HL-60/S4 (cell line): ENCODE data around the gene MSH5.

Experiments
- in situ Hi-C: fragments of 300-500 bp; cut with MboI; formaldehyde crosslinking; loops from 2 replicates; pipeline ENCODE4 v1.14.3; 2022; ENCODE audit warnings: low sequenced_read_pairs

MSH5 gene

DNA sequence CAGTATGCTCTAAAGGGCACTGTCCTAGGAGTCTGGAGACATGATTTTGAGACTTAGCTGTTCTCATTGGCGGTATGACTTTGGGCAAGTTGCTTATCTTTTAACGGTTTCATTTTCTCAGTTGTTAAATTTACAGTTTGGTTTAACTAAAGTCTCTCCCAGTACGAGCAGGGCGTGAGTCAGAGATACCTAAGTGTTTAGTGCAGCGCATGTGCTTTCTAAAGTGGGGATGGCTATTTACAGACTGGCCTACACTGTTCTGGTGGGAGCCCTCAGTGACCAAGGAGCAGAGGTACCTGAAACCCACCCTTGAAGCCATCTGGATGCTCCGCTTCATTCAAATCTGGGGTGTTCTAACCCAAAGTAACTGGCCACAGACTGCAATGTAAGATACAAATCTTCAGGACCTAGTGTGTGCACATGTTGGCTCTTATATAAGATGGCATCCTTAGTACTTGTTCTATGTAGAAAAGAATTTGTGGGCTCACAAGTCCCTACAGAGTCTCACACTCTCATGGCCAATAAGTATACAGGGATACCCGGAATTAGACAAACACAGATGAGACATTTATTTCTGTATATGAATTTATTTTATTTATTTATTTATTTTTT lies 10.7 kb downstream of the MSH5 start:
- in situ Hi-C loops, result no loop called here

GRCh38 chr6:31752739-31753319 lies 13.0 kb downstream of the MSH5 start:
- in situ Hi-C loops, result no loop called here

DNA sequence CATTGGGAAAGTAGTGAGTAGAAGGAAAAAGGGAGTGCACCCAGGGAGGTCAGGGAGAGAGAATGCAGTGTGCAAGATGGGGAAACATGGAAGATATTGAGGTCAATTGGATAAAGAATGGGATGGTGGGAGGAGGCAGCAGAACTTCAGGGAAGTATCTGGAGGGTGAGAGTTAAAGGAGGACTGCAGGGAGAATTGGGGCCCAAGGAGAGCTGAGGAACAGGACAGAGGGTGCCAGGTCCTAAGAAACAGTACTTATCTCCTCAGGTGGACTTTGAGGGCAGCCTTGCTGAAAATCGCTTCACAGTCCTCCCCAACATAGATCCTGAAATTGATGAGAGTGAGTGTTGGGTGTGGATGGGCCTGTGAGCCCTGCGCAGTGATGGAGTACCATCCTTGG lies 18.5 kb downstream of the MSH5 start:
- in situ Hi-C loops, result no loop called here

GRCh38 chr6:31760790-31761189 lies 21.0 kb downstream of the MSH5 start:
- in situ Hi-C loops, result no loop called here

- in situ Hi-C loops, result no loop called here
Measured at GRCh38 chr6:31761343-31761742, 21.5 kb downstream of the MSH5 start.

DNA sequence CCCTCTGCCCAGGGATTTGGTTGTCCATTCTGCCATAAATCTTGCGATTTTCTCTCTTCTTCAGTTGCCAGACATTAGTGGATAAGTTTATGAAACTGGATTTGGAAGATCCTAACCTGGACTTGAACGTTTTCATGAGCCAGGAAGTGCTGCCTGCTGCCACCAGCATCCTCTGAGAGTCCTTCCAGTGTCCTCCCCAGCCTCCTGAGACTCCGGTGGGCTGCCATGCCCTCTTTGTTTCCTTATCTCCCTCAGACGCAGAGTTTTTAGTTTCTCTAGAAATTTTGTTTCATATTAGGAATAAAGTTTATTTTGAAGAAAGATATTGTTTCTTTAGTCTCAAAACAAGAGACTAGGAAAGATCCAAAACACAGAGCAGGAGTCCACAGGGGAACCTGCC lies 22.6 kb downstream of the MSH5 start, which contains the start of gene SAPCD1:
Gene SAPCD1 (plus strand): TSS at position 301 of the 400 bp plus-strand sequence. CDS start 399 bp downstream, outside the sequence.
- in situ Hi-C loops, result no loop called here

- in situ Hi-C loops, result no loop called here
Measured at GRCh38 chr6:31762878-31763618, 23.2 kb downstream of the MSH5 start.

GRCh38 chr6:31763619-31763940 lies 23.8 kb downstream of the MSH5 start:
- in situ Hi-C loops, result no loop called here

- in situ Hi-C loops, result no loop called here
Measured at GRCh38 chr6:31764198-31764597, 24.4 kb downstream of the MSH5 start.

GRCh38 chr6:31765559-31765909 lies 25.7 kb downstream of the MSH5 start:
- in situ Hi-C loops, result no loop called here

GRCh38 chr6:31765910-31766794 lies 26.3 kb downstream of the MSH5 start:
- in situ Hi-C loops, result no loop called here

GRCh38 chr6:31767096-31767645 lies 27.4 kb downstream of the MSH5 start:
- in situ Hi-C loops, result no loop called here

GRCh38 chr6:31768363-31769257 lies 28.8 kb downstream of the MSH5 start:
- in situ Hi-C loops, result no loop called here

- in situ Hi-C loops, result no loop called here
Measured at GRCh38 chr6:31769684-31770371, 30.0 kb downstream of the MSH5 start.

DNA sequence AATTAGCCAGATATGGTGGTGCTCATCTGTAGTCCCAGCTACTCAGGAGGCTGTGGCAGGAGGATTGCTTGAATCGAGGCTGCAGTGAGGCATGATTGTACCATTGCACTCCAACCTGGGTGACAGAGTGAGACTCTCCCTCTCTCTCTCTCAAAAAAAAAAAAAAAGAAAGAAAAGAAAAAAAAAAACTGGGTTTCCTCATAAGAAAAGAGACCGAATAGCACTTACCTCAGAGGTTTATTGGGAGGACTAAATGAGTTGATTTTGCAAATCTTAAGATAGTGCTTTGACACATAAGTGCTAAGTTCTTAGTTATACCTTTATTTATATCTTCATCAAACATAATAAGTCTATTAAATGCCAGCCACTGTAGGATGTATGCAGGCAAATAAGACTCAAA lies 31.1 kb downstream of the MSH5 start:
- in situ Hi-C loops, result no loop called here

- in situ Hi-C loops, result no loop called here
Measured at GRCh38 chr6:31771992-31772358, 32.2 kb downstream of the MSH5 start.

GRCh38 chr6:31775184-31775583 lies 35.4 kb downstream of the MSH5 start:
- in situ Hi-C loops, result no loop called here

- in situ Hi-C loops, result no loop called here
Measured at GRCh38 chr6:31775633-31776484, 36.1 kb downstream of the MSH5 start.

- in situ Hi-C loops, result no loop called here
Measured at GRCh38 chr6:31776485-31776988, 36.7 kb downstream of the MSH5 start.
